Kidney (tissue), 14 donors: ENCODE results near the gene RECK. TPM values are rescaled to one million over a fixed set of nuclear protein-coding genes. Genes with fewer than 3 reads are reported as not detected.

Experiments
- DNase-seq, 5 donors: peaks; one replicate each; pipeline ENCODE4 v3.0.0-alpha.2; 2013 to 2020
- FAIRE-seq: peaks from 2 replicates; lab custom pipeline; 2012; peaks lifted over from hg19 to GRCh38; lab: Jason Lieb, UNC
- H3K27ac ChIP-seq, 2 donors: one replicate each; pipeline ENCODE4 v1.7.0; 2013; ENCODE audit warnings: low read depth in 2 of 2, low read length in 2 of 2, inconsistent platforms in 1 of 2
- H3K27me3 ChIP-seq: one replicate; pipeline ENCODE4 v1.7.1; 2013; ENCODE audit warnings: low read length, inconsistent platforms; ENCODE audit not compliant: control insufficient read depth, insufficient read depth
- H3K36me3 ChIP-seq, 3 donors: one replicate each; pipeline versions ENCODE4 v1.7.0 to v1.7.1; 2013; ENCODE audit warnings: low read length in 3 of 3, control low read depth in 1 of 3, inconsistent platforms in 1 of 3; ENCODE audit not compliant: insufficient read depth in 3 of 3, control insufficient read depth in 2 of 3
- H3K4me1 ChIP-seq, 3 donors: one replicate each; pipeline versions ENCODE4 v1.7.0 to v1.7.1; 2013; ENCODE audit warnings: low read length in 3 of 3, inconsistent platforms in 1 of 3, low read depth in 1 of 3; ENCODE audit not compliant: control insufficient read depth in 2 of 3, insufficient read depth in 2 of 3
- H3K4me3 ChIP-seq, 3 donors: one replicate each; pipeline versions ENCODE4 v1.7.0 to v1.8.1; 2013; ENCODE audit warnings: low read length in 3 of 3, control low read depth in 1 of 3, inconsistent platforms in 1 of 3
- H3K9ac ChIP-seq, 3 donors: one replicate each; pipeline versions ENCODE4 v1.7.0 to v1.7.1; 2013; ENCODE audit warnings: low read length in 3 of 3, control low read depth in 1 of 3, inconsistent platforms in 1 of 3
- H3K9me3 ChIP-seq, 3 donors: one replicate each; pipeline versions ENCODE4 v1.7.0 to v1.7.1; 2013; ENCODE audit warnings: low read length in 3 of 3, control low read depth in 1 of 3, inconsistent platforms in 1 of 3; ENCODE audit not compliant: control insufficient read depth in 2 of 3, insufficient read depth in 1 of 3
- intact Hi-C: fragments of 100-400 bp; cut with DNase I; formaldehyde crosslinking; loops from one replicate; pipeline ENCODE4 v1.11.1; 2022
- polyA plus RNA-seq: library from polyadenylated mRNA; stranded (reverse); fragments of 350-450 nt; fragmentation: Illumina TruSeq; extraction: RNeasy Lipid Tissue Mini Kit (QIAGEN cat#74804); gene quantifications from one replicate; pipeline ENCODE4 v1.2.3, GENCODE V29; 2014; ENCODE audit warnings: low read depth, low replicate concordance; ENCODE audit not compliant: insufficient read depth
- total RNA-seq: library from RNA; stranded (reverse); fragmentation: NEBNext Ultra II Directional; extraction: Animal tissue kit (Norgen Biotek cat#: 25700); gene quantifications from one replicate; pipeline ENCODE4 v1.2.1, GENCODE V29; 2021
- TF ChIP-seq, protein P1 (sequence below): IDR thresholded peaks from 3 replicates; pipeline ENCODE4 v1.5.1; 2012; ENCODE audit warnings: mild to moderate bottlenecking, moderate library complexity, borderline replicate concordance; ENCODE audit not compliant: insufficient read depth; ENCODE audit errors: extremely low read depth
- donor health status: control.
- donor health status: control.
- donor health status: control.
- donor health status: control.
- donor health status: control.
- donor health status: DM: yes; HTN: yes; CAD: no.
- donor health status: Normal renal cell carcinoma (clear cell type).

RECK gene
- total and polyA plus RNA-seq, 2 donors from 2014 or later, result 4.5 to 10.4 TPM

DNA sequence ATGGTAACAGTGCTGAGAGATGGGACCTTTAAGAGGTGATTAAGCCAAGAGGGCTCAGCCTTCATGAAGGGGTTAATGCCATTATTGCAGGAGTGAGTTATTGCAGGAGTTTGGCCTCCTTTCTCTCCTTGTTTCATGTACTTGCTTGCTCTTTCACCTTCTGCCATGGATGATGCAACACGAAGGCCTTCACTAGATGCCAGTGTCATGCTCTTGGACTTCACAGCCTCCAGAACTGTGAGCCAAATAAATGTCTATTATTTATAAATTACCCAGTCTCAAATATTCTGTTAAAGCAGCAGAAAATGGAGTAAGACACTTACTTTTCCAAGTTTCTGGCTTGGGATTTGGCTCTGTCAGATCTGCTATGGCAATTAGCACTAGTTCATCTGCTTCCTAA is 38.4 kb upstream of the RECK start:
- Histone ChIP-seq H3K27ac (no peak overlapping the region), H3K9me3 (peaks cover 0 to 10% (median 0%) of the 10 kb centered on the region in 3 donors), H3K4me1 (no peaks in the 10 kb centered on the region), H3K4me3 (no peak overlapping the region), H3K27me3 (no peaks in the 10 kb centered on the region), H3K36me3 (no peaks in the 10 kb centered on the region), H3K9ac (no peak overlapping the region)
- intact Hi-C loops, result no loop called here
- TF ChIP-seq, protein P1, sequence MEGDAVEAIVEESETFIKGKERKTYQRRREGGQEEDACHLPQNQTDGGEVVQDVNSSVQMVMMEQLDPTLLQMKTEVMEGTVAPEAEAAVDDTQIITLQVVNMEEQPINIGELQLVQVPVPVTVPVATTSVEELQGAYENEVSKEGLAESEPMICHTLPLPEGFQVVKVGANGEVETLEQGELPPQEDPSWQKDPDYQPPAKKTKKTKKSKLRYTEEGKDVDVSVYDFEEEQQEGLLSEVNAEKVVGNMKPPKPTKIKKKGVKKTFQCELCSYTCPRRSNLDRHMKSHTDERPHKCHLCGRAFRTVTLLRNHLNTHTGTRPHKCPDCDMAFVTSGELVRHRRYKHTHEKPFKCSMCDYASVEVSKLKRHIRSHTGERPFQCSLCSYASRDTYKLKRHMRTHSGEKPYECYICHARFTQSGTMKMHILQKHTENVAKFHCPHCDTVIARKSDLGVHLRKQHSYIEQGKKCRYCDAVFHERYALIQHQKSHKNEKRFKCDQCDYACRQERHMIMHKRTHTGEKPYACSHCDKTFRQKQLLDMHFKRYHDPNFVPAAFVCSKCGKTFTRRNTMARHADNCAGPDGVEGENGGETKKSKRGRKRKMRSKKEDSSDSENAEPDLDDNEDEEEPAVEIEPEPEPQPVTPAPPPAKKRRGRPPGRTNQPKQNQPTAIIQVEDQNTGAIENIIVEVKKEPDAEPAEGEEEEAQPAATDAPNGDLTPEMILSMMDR, result no peak
- FAIRE-seq (no peak), DNase-seq (no peak)

DNA sequence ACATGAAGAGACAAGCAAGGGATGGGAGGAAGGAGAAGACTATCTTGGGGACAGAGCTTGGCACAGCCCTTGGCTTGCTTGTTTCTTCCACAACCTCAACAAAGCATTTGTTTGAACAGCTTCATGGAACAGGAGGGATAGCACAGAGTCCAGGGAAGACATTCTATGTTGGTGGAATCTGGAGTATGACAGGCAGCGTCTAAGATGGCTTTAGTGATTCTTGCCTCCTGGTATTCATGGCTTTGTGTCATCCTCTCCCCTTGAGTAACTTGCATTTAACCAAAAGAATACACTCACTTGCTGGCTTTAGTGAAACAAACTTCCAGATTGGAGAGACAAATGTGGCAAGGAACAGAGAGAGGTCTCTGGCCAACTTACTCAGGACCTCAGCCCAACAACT is 30.8 kb upstream of the RECK start:
- H3K4me3 ChIP-seq, result no peak overlapping the region
- H3K9me3 ChIP-seq, result peaks cover 0 to 6% (median 5%) of the 10 kb centered on the region in 3 donors
- TF ChIP-seq, protein P1, result no peak
- H3K9ac ChIP-seq, result no peak overlapping the region
- intact Hi-C loops, result no loop called here
- DNase-seq (no peak), FAIRE-seq (no peak)
- H3K27me3 ChIP-seq, result no peaks in the 10 kb centered on the region
- H3K4me1 ChIP-seq, result no peaks in the 10 kb centered on the region
- no peaks in the 10 kb centered on the region for H3K36me3 ChIP-seq
- no peak overlapping the region for H3K27ac ChIP-seq

DNA sequence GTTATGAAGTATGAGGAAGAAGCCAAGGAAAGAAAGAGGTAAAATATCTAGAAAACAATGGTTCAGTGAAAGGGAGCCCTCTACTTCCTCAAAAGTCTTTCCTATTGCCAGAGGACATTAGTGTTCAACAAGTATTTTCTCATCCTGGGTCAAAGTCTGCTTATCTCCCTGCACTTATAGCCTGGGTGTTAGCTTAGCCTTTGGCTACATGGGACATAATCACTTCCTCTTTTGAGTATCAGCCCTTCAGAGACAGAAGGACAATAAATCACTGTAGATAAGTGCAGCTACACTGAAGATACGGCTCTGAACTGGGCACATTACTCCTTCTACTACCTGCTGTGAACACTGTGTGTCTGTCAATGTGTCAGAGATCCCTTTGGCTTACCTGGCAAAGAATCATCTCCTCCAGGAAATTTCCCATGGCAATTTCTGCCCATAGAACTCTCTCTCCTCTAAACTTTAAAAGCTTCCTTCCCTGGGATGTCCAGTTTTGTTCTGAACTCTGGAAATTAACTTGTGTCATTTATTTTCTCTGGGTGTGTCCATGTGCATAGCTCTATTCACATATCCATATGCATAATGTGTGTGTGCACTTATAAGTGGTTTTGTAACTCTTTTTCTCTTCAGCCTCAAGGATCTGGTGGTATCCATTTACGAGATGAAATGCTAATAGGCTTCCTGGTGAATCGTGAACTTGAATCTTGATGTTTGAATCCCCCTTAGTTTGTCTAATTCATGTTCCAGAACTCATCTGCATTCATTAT is 30.0 kb upstream of the RECK start:
- peaks cover 0 to 6% (median 5%) of the 10 kb centered on the region in 3 donors for H3K9me3 ChIP-seq
- H3K4me3 ChIP-seq, result no peak overlapping the region
- intact Hi-C loops, result no loop called here
- TF ChIP-seq, protein P1, result no peak
- FAIRE-seq (no peak), DNase-seq (no peak)
- no peaks in the 10 kb centered on the region for H3K27me3 ChIP-seq
- H3K9ac ChIP-seq, result no peak overlapping the region
- H3K36me3 ChIP-seq, result no peaks in the 10 kb centered on the region
- no peak overlapping the region for H3K27ac ChIP-seq
- no peaks in the 10 kb centered on the region for H3K4me1 ChIP-seq

DNA sequence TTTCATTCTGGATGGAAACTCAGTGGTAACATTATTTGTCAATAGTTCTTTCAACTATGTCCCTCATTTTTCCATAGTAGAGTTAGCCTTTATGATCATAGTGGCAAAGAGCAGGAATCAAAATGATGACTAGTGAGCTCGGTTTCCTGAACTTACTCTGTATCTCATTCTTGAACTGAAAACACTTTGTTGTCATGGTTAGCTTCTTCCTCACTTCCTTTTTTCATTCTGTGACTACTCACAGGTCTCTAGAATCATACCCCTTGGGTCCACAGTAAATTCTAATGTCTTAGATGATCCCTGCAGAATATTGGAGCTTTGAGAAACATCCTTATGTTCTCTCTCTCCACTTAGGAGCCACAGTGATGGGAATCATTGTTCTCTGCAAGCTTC is 29.4 kb upstream of the RECK start:
- DNase-seq (no peak), FAIRE-seq (no peak)
- Histone ChIP-seq H3K4me3 (no peak overlapping the region), H3K27me3 (no peaks in the 10 kb centered on the region), H3K36me3 (no peaks in the 10 kb centered on the region), H3K9me3 (peaks cover 0 to 6% (median 5%) of the 10 kb centered on the region in 3 donors), H3K4me1 (no peaks in the 10 kb centered on the region), H3K9ac (no peak overlapping the region), H3K27ac (no peak overlapping the region)
- TF ChIP-seq, protein P1, result no peak
- intact Hi-C loops, result no loop called here
